NCI-H526 (cell line): Measurements from ENCODE around the gene HSD17B4.
"Not testable (repeated sequence)": the region's sequence is repeated elsewhere in the genome, so short reads cannot be mapped to it uniquely, and the experiment has no call there.

Experiments
- DNase-seq, 2 experiments: peaks; one replicate each; lab custom pipeline; 2025; lab: John Stamatoyannopoulos, UW

The HSD17B4 gene

GRCh38 chr5:119452373-119453039 is at the start of gene HSD17B4:
HSD17B4 (plus strand) TSS chr5:119452497; CDS start chr5:119452576, 79 bp downstream.
- DNase-seq: peak; percentile 73 to 84

- no peak for DNase-seq
These were observed 49.7 kb upstream of the HSD17B4 start for GRCh38 chr5:119402555-119402954.

- DNase-seq: no peak
These were observed 48.3 kb upstream of the HSD17B4 start for GRCh38 chr5:119404033-119404432.

GRCh38 chr5:119405419-119405818 is 46.9 kb upstream of the HSD17B4 start:
- no peak for DNase-seq

- no peak for DNase-seq
These were observed 45.7 kb upstream of the HSD17B4 start for GRCh38 chr5:119406551-119407110.

- no peak for DNase-seq
These were observed 43.0 kb upstream of the HSD17B4 start for GRCh38 chr5:119409235-119409815.

GRCh38 chr5:119410448-119411159 is 41.7 kb upstream of the HSD17B4 start:
- no peak for DNase-seq

GRCh38 chr5:119411361-119412278 is 40.7 kb upstream of the HSD17B4 start:
- DNase-seq: peak; percentile 57 to 72

- no peak for DNase-seq
These were observed 39.7 kb upstream of the HSD17B4 start for GRCh38 chr5:119412279-119413227.

GRCh38 chr5:119414124-119414734 is 38.1 kb upstream of the HSD17B4 start:
- DNase-seq: not testable (repeated sequence)

- no peak for DNase-seq
These were observed 34.2 kb upstream of the HSD17B4 start for GRCh38 chr5:119417891-119418605.

- DNase-seq: peak; percentile 2 to 17
These were observed 33.6 kb upstream of the HSD17B4 start for GRCh38 chr5:119418606-119419100.

GRCh38 chr5:119420169-119420568 is 32.1 kb upstream of the HSD17B4 start:
- no peak for DNase-seq

- DNase-seq: no peak
These were observed 26.2 kb upstream of the HSD17B4 start for GRCh38 chr5:119426057-119426456.

- no peak for DNase-seq
These were observed 25.2 kb upstream of the HSD17B4 start for GRCh38 chr5:119427060-119427459.

- DNase-seq: not testable (repeated sequence)
These were observed 24.7 kb upstream of the HSD17B4 start for GRCh38 chr5:119427596-119427995.

- not testable (repeated sequence) for DNase-seq
These were observed 24.1 kb upstream of the HSD17B4 start for GRCh38 chr5:119428166-119428565.

- not testable (repeated sequence) for DNase-seq
These were observed 23.7 kb upstream of the HSD17B4 start for GRCh38 chr5:119428574-119428973.

- DNase-seq: not testable (repeated sequence)
These were observed 19.5 kb upstream of the HSD17B4 start for GRCh38 chr5:119432674-119433237.
